NCI-H226 (cell line): Measurements from ENCODE around the gene CCL27.

Source experiments
- DNase-seq: peaks from one replicate; pipeline ENCODE4 v3.0.0-alpha.2; 2015

Gene CCL27

DNA sequence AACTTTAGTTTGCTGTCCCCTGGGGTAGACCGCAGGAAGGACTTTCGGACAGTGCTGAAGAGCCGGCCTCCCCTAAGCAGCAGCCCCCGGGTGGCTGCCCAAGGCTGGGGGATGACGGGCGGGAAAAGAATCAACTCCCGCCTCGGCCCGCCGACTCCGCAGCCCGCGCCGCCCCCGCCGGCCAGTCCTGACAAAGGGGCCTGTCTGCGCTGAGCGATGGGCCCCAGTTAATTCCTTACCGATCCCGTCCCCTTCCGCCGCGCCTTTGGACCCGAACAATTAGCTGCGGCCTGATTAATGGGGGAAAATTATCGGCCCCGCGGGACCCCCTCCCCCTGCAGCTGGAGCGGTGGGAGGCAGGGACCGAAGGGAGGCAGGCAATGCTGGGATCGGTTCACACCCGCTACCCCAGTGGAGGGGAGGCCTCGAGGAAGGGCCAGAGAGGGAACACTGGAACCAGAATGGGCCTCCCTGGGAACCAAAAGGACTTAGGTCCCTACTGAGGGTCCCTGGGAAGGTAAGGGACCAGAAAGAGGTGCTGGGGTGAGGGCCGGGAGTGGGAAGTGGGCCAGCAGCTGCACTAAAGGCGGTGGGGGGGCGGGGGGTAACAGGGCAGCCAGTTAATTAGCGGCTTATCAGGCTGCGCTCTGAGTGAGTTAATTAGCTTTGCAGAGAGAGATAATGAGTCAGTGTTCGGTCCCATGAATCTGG lies 37.8 kb downstream of the CCL27 start:
- no peak for DNase-seq

- DNase-seq: no peak
These were observed 38.9 kb downstream of the CCL27 start for GRCh38 chr9:34623374-34624235.

DNA sequence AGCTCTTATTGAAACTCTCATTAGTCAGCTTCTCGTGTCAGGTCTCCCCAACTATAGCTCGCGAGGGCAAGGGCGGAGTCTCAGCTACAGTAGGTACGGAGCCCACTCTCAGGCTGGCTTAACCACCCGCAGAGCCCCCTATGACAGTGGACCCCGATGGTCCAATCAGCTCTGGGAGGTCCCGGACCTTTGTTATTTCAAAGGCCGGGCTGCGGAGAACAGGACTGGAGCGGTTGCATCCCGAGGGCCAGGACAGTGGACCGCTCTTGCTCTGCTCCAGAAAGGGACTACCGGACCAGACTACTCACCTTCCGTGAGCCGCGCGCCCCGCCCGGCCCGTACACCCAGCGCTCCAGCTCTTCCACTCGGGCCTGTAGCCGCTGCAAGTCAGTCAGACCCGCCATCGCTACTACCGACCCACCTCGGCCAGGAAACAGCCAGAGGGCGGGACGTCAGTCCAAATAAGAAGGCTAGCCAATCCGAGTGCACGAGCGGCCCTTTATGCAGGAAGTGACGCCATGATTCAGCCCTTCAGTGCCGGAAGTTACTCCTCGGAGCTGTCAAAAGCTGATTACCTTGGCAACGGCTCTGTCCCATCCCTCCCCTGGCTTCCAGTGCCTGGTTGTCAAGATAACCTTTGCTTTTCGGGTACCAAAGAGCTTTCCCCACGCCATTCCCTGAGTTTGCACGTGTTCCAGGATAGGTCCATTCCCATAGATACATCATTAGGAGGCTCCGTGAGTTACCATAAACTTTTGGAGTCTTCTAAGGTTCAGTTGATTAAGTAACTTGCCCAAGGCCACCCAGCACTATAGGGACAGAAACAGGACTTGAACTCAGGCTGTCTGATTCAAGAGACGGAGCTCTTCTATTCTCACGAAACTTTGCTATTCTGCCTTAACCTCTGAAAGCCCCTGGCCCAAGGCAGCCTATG lies 42.1 kb downstream of the CCL27 start, which contains the start of gene DCTN3:
Gene DCTN3, minus strand, starts transcription at position 435 of the 934 bp plus-strand sequence. Its CDS starts 31 bp downstream, at position 404.
- peak; percentile 78 for DNase-seq

DNA sequence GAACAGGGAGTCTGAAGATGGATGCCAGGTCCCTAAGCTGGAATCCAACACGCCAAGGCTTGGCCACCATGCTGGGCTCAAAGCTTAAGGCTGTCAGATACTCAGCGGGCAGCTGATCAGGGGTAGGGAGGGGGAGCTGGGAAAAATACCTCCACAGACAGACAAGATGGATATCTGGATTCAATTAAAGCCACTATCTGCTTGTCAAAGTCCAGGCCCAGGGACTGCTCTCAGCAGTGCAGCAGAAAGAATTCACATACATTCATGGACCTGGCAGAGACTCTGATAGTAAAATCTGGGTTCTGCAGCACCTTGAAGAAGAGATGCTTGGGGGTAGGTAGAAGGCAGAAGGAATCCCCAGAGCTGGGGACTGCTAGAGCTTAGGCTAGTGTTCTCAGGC lies 47.3 kb downstream of the CCL27 start:
- DNase-seq: no peak

DNA sequence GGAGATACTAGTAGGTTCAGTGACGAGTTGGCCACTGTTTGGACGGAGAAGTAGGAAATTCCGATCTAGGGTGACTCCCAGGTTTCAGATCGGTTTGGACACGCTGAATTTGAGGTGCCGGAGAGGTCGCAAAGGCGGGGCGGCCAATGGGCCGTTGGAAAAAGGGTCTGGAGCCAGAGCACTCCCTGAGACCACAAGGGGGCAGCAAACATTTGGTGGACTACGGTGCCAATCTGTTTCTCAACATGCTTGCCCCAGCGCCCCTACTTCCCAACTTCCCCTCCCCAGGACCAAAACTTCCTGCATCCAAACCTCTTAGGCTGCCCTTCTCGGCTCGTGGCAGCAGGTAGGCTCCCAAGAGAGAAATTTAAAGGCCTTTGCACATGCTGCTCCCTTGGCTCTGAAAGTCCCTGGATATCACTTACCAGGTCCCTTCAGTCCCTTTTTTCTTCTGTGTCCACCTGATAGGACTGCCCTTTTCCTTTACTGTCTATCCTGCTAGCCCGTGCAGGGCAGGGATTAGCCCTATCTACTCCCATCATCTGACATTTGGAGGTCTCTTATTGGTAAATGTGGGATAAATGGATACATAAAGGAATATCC lies 49.6 kb downstream of the CCL27 start:
- peak; percentile 32 for DNase-seq
